Hematopoietic multipotent progenitor cell treated with erythropoietin and hydrocortisone succinate and interleukin-3 and kit ligand, for 15 days (in vitro differentiated cells): Measurements from ENCODE around the gene BAZ2B.

ENCODE experiments used
- DNase-seq: peaks from one replicate; pipeline ENCODE4 v3.0.0-alpha.2; 2015; ENCODE audit warnings: low spot score

The BAZ2B gene

DNA sequence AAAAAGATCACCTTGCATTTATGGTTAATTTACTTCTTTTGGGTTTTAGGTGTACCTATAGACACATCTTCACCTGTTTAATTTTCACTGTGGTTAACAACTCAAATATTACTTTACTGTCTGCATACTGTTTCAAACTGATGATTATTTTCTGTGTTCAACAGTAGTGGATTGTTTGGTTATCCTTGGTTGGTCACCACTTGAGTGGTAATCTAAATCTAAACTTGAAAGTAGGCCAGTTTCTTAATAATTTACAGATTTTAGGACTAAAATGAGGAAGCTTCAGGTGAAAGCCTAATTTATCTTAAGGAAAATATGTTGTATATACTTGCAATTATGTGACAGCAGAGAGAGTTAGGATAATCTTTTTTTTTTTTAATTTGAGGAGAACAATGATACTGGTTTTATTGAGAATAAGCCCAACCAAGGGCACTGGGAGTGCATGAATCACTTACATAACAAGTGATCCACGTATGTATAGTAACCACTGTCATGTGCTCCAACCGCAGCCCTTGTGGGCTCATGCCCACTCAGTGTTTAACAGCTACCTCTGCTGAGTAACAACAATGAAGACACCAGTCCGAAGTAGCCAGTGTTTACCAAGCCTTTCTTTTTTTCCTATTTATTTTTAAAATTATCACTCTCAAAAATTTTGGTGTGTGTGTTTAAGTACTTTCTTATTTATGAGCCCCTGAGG is 298.8 kb downstream of the BAZ2B start:
- no peak for DNase-seq

DNA sequence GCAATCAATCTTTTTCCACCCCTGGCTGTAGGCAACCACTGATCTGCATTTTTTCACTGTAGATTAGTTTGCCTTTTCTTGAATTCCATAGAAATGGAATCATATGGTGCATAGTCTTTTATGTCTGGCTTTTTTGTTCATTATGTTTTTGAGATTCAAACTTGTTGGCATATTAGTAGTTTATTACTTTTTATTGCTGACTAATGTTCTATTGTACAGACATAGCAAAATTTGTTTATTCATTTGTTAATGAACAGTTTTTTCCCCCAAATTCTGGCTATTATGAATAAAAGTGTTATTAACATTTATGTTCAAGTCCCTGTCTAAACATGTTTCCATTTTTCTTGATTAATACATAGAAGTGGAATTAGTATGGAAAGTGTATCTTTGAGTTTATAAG is 308.4 kb downstream of the BAZ2B start:
- DNase-seq: no peak

- DNase-seq: no peak
These were observed 315.8 kb downstream of the BAZ2B start for GRCh38 chr2:159300586-159300985.

DNA sequence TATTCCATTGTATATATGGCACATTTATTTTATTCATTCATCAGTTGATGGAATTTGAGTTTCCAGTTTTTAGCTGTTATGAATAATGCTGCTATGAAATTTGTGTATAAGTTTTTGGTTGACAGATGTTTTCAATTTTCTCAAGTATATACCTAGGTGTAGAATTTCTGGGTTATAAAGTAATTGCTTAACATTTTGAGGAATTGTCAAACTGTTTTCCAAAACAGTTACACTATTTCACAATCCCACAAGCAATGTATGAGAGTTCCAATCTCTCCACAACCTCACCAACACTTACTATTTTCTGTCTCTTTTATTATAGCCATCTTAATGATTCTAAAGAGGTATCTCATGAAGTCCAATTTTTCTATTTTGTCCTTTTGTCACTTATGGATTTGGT is 317.4 kb downstream of the BAZ2B start:
- no peak for DNase-seq

DNA sequence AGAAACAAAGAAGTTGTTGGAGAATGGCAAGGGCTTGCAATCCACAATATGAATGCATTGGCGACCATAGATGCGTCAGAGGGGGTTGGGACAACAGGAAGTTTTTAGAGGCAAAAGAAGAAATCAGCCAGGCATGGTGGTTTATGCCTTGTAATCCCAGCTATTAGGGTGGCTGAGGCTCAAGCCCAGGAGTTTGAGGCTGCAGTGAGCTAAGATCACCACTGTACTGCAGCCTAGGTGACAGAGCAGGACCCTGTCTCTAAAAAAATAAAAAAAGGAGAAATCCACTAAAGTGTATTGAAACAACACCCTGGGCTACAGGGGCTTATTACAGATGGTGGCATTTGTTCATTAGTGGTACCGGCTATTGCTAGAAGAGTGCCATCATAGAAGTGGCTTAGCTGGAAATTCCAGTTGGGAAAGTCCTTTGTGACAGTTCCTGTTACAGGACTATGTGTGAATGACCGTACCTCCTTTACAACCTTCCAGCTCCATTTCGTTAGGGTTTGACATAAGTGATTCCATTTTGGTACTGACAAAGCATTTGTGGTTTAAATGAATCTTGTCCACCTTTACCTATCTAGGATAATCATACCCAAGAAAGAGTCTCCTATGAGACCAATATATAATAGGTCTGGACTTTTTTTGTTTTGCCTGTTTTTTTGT is 319.2 kb downstream of the BAZ2B start:
- no peak for DNase-seq

DNA sequence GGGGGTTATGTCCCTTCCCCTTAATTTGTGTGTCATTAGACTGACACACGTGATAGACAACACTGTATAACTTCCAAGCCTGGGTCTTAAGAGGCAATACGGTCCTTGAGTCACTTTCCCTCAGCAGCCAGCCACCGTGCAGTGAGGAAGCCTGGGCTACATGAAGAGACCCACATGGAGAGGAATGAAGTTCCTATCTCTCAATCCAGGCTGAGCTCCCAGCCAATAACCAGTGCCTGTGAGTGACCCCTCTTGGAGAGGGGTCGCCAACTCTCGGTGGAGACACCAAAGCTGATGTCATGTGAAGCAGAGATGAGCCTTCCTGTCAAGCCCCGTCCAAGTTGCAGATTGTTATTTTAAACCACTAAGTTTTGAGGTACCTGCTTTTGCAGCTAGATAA is 324.2 kb downstream of the BAZ2B start:
- DNase-seq: no peak

DNA sequence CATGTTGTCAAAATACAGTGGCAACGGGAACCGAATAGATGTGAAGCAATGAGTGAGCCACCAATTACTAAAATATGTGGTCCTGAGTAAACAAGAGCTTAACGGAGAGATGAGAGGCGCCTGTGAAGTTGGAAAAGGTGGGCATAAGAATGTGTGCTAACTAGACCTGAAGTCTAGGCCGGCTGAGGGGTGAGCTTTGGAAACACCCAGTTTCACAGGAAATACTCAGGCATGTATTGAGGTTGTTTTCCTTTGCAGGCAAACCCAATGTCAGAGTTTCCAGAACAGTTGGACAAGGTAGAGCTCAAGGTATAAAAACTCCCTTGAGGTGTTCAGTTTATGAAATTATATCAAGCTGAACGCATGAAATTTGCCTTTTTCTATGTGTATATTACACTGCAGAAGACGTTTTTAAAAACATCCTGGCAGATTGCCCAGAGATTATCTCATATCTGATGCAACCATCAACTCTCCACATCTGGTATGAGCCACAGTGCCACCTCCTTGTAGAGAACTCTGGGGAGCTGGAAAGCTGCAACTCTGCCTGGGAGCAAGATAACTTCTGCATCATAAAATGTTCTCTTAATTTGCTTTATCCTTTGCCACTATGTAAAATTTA is 325.9 kb downstream of the BAZ2B start:
- no peak for DNase-seq

DNA sequence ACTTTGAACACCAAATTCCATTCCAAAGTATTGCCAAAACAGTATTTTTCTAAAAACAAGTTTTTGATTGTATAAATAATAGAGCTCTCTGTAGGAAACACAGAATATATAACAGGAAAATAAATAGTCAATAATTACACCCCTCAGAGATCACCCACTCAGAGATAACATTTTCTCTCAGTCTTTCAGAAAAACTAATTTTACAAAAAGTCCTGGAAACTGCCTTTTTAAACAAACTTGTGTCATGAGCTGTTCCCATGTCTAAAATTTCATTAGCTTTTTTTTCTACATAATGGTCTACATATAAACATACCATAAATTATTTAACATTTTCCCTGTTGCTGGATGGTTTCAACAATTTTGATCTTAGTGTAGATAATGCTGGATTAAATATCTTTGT is 328.6 kb downstream of the BAZ2B start:
- DNase-seq: no peak

GRCh38 chr2:159286709-159287441 is 329.5 kb downstream of the BAZ2B start:
- DNase-seq: peak; percentile 98

DNA sequence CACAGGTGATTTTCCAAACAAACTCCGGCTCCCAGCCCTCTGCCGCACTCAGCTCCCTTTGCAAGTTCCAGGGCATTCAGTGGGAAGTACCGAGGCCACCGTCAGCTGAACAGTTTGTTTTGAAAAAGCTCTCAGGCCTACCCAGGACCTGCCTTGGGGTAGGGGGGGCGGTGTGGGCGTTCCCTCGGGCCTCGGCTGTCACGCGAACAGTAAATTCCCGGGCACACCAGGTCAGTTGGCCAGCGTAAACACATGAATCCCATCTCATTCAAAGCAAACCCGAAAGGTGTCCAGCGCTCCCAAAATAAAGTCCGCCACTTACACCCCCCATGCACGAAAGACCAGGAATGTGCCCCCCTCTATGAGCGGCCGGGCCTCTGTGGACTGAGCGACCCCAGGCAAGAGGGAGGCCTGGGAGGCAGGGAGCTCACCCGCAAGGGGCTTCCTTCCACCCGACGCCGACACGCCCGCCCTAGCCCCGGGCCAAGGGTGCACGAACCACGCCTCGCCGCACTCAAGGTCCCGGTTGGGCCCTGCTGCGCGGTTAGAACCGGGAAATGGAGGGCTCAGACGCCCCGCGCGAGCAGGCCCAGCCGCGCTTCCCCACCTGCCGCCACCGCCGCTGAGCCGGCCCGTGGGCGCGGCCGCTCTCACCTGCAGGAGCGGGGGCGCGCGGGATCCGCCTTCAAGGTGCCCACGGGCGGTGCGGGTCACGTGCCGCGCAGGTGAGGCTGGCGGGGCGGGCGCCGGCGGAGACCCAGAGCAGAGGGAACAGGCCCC is 330.2 kb downstream of the BAZ2B start, which contains the start of gene WDSUB1:
Gene WDSUB1 (minus strand): TSS at position 775 of the 780 bp plus-strand sequence. CDS start 3,634 bp downstream, outside the sequence.
- peak; percentile 25 for DNase-seq

- DNase-seq: no peak
These were observed 330.9 kb downstream of the BAZ2B start for GRCh38 chr2:159285433-159285832.

GRCh38 chr2:159283529-159283928 is 332.8 kb downstream of the BAZ2B start:
- DNase-seq: no peak

DNA sequence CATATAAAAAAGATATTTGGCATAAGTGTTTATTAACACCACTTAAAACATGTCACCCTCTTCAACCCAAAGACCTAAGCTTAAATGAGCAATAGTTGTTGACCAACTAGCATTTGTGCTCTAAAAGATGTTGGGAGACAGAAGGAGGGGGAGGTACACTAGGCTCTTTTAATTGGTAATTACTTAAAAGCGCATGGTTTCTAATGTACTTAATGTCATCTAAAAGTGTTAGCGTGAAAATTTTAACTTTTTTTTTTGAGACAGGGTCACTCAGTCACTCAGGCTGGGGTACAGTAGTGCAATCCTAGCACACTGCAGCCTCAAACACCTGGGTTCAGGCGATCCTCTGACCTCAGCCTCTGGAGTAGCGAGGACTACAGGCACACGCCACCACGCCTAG is 335.3 kb downstream of the BAZ2B start:
- no peak for DNase-seq

- no peak for DNase-seq
These were observed 336.6 kb downstream of the BAZ2B start for GRCh38 chr2:159279700-159280099.

DNA sequence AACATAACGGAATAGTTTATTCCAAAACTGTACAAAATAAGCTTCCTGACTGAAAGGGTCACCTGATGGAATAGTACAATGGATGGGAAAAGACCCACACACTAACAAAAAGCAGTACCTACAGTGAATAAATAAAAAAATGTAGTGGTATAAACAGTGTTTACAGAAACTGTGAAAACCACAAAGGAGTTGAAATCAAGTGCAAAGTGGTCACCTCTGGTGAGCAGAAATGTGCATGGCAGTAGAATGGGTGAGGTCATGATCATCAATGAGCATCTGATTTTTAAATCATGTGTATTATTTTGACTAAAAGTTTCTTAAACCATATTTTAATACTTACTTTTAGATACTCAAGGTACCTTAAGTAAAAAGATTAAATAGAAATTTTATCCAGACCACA is 341.2 kb downstream of the BAZ2B start:
- DNase-seq: no peak

DNA sequence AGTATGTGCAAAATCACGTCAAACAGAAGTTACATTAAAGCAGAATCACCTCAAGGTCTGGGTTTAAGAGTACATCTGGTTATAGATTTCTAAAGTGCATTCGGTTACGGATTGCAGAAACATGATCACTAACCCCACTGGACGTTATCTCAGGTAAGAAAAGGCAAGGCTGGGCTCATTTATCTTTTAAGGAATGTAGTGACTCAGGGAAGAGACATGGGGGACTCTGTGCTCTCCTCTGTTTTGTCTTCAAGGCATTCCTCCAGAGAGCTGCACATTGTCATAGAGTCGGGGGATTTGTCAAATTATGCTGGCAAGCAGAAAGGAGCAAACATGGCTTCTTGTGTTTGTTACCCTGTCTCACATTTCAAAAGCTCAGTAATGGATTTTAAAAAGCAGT is 344.2 kb downstream of the BAZ2B start:
- no peak for DNase-seq

GRCh38 chr2:159270744-159271379 is 345.5 kb downstream of the BAZ2B start:
- no peak for DNase-seq
